ENCODE data around the gene C9orf50. TPM values are rescaled to one million over a fixed set of nuclear protein-coding genes. Genes with fewer than 3 reads are reported as not detected.

Gene C9orf50, protein sequence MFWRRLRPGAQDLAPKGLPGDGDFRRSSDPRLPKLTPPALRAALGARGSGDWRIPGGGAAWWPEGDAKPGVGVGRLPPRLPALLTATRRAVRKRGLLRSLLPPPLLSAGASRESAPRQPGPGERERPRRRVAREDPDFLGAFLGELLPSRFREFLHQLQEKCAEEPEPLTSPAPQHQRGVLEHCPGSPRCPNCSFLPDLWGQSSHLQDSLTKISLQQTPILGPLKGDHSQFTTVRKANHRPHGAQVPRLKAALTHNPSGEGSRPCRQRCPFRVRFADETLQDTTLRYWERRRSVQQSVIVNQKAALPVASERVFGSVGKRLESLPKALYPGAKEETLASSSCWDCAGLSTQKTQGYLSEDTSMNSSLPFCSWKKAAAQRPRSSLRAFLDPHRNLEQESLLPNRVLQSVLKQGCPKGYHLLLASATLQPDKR
- total RNA-seq (not detected), polyA plus RNA-seq (not detected)
- long read RNA-seq, donor 1: 0 reads
- long read RNA-seq, donor 2: 0 reads

DNA sequence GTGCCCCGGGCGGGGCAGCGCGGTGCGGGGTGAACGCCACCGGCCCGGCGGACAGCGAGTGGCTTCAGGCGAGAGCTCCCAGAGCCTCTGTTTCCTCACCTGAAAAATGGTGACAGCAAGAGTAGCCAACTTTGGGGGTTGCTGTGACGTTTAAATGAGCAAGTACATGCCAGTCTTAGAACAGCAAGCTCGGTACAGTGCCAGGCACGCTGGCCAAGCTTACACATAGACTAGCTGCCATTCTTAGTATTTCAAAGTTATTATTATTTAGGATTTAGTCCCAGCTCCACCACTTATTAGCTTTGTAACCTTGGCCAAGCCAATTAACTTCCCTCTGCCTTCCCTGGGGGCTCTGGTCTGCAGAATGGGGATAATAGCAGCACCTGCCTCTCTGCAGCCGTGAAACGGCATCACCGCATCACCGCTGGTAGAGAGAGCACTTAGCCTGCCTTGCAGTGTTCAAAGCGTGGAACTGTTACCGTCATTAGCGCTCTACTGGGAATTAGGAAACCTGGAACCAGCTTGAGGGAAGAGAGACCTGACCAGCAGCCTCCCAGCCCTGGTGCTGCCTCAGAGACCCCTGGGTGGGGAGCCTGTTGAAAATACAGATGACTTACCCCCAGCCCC is at the start of gene C9orf50:
TSS of gene C9orf50 (minus strand) at position 433 of the 627 bp plus-strand sequence. CDS start 527 bp downstream, outside the sequence.
- H3K27ac ChIP-seq: no peak within 1 kb of the TSS
- intact Hi-C loops (cut with DNase I): no loop called here
- TF ChIP-seq, protein P1, sequence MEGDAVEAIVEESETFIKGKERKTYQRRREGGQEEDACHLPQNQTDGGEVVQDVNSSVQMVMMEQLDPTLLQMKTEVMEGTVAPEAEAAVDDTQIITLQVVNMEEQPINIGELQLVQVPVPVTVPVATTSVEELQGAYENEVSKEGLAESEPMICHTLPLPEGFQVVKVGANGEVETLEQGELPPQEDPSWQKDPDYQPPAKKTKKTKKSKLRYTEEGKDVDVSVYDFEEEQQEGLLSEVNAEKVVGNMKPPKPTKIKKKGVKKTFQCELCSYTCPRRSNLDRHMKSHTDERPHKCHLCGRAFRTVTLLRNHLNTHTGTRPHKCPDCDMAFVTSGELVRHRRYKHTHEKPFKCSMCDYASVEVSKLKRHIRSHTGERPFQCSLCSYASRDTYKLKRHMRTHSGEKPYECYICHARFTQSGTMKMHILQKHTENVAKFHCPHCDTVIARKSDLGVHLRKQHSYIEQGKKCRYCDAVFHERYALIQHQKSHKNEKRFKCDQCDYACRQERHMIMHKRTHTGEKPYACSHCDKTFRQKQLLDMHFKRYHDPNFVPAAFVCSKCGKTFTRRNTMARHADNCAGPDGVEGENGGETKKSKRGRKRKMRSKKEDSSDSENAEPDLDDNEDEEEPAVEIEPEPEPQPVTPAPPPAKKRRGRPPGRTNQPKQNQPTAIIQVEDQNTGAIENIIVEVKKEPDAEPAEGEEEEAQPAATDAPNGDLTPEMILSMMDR (IDR thresholded peaks at IDR 0.05): no peak
- peak within 1 kb of the TSS; percentile 64 for H3K4me3 ChIP-seq
- H3K36me3 ChIP-seq (ENCODE audit: insufficient read depth in 1 of 2, low read depth in 1 of 2): no peaks in the 10 kb centered on the region
- H3K4me1 ChIP-seq: peaks cover 7% of the 10 kb centered on the region
- whole genome bisulfite sequencing, 3 donors: 20 to 23% (median 20%) methylated on average over 21 of the region's 21 CpGs
- peaks cover 0 to 31% (median 7%) of the 10 kb centered on the region in 3 donors for H3K27me3 ChIP-seq (ENCODE audit: insufficient read depth in 3 of 3, low read length in 2 of 3)
- ATAC-seq (no peak), DNase-seq (no peak)
- H3K9me3 ChIP-seq: no peaks in the 10 kb centered on the region

DNA sequence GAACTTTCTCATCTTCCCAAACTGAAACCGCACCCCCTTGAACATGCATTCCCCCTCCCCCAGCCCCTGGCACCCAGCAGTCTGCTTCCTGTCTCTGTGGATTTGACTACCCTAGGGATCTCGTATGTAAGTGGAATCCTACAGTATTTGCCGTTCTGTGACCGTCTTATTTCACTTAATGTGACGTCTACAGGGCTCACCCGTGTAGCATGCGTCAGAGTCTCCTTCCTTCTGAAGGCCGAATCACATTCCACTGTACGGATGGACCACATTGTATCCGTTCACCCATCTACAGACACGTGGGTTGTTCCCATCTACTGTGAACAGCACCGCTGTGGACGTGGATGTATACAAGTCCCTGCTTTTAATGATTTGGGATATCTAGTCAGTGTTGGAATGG is 49.0 kb upstream of the C9orf50 start:
- DNase-seq: no peak
- Histone ChIP-seq H3K4me1 (no peaks in the 10 kb centered on the region), H3K4me3 (no peak overlapping the region), H3K27ac (no peak overlapping the region), H3K27me3 (ENCODE audit: insufficient read depth in 3 of 3, low read length in 2 of 3) (peaks cover 0 to 56% (median 15%) of the 10 kb centered on the region in 3 donors), H3K9me3 (no peaks in the 10 kb centered on the region), H3K36me3 (ENCODE audit: insufficient read depth in 1 of 2, low read depth in 1 of 2) (no peaks in the 10 kb centered on the region)
- 75 to 76% (median 76%) methylated on average over 13 of the region's 13 CpGs for WGBS, 3 donors
- ATAC-seq: no peak
- TF ChIP-seq, protein P1 (IDR thresholded peaks at IDR 0.05): no peak
- intact Hi-C loops (cut with DNase I): no loop called here

DNA sequence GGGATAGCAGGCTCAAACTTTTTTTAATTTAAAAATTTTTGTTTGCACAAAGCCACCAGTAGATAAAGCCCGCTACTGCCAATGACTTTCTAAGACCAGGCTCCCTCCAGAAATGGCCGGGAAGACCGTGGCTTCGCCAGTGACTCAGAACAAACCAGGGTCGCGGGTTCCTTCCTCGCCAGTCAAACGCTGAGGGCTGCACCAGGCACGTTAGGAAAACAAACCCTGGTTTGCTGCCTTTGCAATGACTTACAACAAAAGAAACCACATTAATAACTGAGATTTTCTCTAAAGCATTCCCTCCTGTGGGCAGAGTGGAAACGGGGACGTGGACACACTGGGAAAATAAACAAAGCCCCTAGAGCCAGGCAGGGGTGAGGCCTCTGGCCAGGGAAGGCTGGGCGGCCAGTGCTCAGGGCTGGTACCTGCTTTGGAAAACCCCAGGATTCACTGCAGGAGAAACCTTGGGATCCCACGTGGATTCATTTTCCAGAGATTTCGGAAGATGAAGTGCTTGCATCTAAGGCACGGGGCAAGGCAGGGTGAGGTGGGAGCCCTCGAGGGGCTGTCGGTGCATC is 48.3 kb upstream of the C9orf50 start:
- H3K27me3 ChIP-seq (ENCODE audit: insufficient read depth in 3 of 3, low read length in 2 of 3): peaks cover 0 to 58% (median 18%) of the 10 kb centered on the region in 3 donors
- ATAC-seq (no peak), DNase-seq (no peak)
- no peaks in the 10 kb centered on the region for H3K4me1 ChIP-seq
- WGBS, 3 donors: 58 to 61% (median 59%) methylated on average over 17 of the region's 17 CpGs
- intact Hi-C loops (cut with DNase I): no loop called here
- TF ChIP-seq, protein P1 (IDR thresholded peaks at IDR 0.05): no peak
- no peaks in the 10 kb centered on the region for H3K36me3 ChIP-seq (ENCODE audit: insufficient read depth in 1 of 2, low read depth in 1 of 2)
- no peak overlapping the region for H3K27ac ChIP-seq
- no peaks in the 10 kb centered on the region for H3K9me3 ChIP-seq
- no peak overlapping the region for H3K4me3 ChIP-seq

DNA sequence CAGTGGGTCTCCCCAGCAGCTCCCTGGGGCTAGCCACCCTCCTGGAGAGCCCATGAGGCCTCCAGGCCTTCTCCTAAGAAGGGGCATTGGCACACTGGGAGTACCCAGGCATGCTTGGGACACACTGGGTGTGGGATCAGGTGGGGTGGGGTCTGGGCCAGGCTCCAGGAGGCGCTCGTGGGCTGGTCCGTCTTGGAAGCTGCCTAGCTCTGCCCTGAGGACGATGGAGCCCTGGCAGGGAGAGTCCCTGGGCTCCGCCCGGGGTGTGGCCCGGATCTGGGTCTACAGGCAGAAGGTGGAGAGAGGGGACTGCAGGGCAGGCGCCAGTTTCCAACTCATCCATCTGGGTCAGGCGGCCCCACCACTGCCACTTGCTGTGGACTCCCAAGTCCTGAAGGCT is 46.9 kb upstream of the C9orf50 start:
- 73 to 81% (median 79%) methylated on average over 8 to 9 of the region's 9 CpGs for WGBS, 3 donors
- no peaks in the 10 kb centered on the region for H3K4me1 ChIP-seq
- no peak for DNase-seq
- TF ChIP-seq, protein P1 (IDR thresholded peaks at IDR 0.05): no peak
- intact Hi-C loops (cut with DNase I): no loop called here
- no peaks in the 10 kb centered on the region for H3K9me3 ChIP-seq
- peaks cover 0 to 64% (median 20%) of the 10 kb centered on the region in 3 donors for H3K27me3 ChIP-seq (ENCODE audit: insufficient read depth in 3 of 3, low read length in 2 of 3)
- no peaks in the 10 kb centered on the region for H3K36me3 ChIP-seq (ENCODE audit: insufficient read depth in 1 of 2, low read depth in 1 of 2)
- H3K4me3 ChIP-seq: no peak overlapping the region
- no peak overlapping the region for H3K27ac ChIP-seq
- ATAC-seq: no peak
